Measurements from ENCODE around the gene ELF1.

DNA sequence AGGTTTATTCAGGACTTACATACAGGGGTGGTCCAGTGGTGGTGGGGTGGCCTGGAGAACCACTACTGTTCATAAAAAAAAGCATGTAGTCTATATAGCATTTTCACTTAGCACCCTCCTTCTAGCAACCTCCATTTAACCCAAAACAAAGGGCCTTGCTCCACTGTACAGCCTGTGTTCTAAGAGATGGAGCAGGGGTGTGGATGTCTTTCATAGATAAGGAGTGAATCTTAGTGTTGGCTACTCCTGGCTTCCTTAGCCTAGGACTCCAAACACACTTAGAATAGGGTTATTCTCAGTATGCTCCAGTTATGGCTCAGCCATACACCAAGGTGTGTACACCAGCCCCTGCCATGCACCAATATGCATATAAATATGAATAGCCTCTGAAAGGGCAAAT lies 95.2 kb downstream of the ELF1 start:
- TF ChIP-seq JUN (IDR thresholded peaks at IDR 0.05; ENCODE audit: borderline replicate concordance, insufficient read depth, insufficient read length, low read depth) (no peak), POLR2A (IDR thresholded peaks at IDR 0.05; ENCODE audit: low read depth, low read length) (no peak), EZH2 (IDR thresholded peaks at IDR 0.05; ENCODE audit: borderline replicate concordance, low read depth, low read length, severe bottlenecking) (no peak), MYC (IDR thresholded peaks at IDR 0.05; ENCODE audit: low read depth, low read length) (no peak), POLR2AphosphoS5 (IDR thresholded peaks at IDR 0.05; ENCODE audit: insufficient read depth, low read depth, low read length) (no peak)
- TF ChIP-seq, protein P1, sequence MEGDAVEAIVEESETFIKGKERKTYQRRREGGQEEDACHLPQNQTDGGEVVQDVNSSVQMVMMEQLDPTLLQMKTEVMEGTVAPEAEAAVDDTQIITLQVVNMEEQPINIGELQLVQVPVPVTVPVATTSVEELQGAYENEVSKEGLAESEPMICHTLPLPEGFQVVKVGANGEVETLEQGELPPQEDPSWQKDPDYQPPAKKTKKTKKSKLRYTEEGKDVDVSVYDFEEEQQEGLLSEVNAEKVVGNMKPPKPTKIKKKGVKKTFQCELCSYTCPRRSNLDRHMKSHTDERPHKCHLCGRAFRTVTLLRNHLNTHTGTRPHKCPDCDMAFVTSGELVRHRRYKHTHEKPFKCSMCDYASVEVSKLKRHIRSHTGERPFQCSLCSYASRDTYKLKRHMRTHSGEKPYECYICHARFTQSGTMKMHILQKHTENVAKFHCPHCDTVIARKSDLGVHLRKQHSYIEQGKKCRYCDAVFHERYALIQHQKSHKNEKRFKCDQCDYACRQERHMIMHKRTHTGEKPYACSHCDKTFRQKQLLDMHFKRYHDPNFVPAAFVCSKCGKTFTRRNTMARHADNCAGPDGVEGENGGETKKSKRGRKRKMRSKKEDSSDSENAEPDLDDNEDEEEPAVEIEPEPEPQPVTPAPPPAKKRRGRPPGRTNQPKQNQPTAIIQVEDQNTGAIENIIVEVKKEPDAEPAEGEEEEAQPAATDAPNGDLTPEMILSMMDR (IDR thresholded peaks at IDR 0.05; ENCODE audit: extremely low read depth in 1 of 2, insufficient read depth in 1 of 2, low read depth in 1 of 2, low read length in 2 of 2): no peak
